Hematopoietic multipotent progenitor cell treated with erythropoietin and hydrocortisone succinate and interleukin-3 and kit ligand, for 6 days (in vitro differentiated cells): Measurements from ENCODE around the gene DNASE1L3.

Experiments used
- DNase-seq: peaks from one replicate; pipeline ENCODE4 v3.0.0-alpha.2; 2015

DNASE1L3 gene

GRCh38 chr3:58198804-58199203 lies 12.0 kb downstream of the DNASE1L3 start:
- no peak for DNase-seq

GRCh38 chr3:58198362-58198761 lies 12.4 kb downstream of the DNASE1L3 start:
- no peak for DNase-seq

GRCh38 chr3:58197588-58197987 lies 13.2 kb downstream of the DNASE1L3 start:
- DNase-seq: no peak

- DNase-seq: no peak
These were observed 16.9 kb downstream of the DNASE1L3 start for GRCh38 chr3:58193682-58194407.

- DNase-seq: no peak
These were observed 18.7 kb downstream of the DNASE1L3 start for GRCh38 chr3:58192069-58192468.

GRCh38 chr3:58191361-58191991 lies 19.3 kb downstream of the DNASE1L3 start:
- DNase-seq: no peak

- DNase-seq: no peak
These were observed 19.9 kb downstream of the DNASE1L3 start for GRCh38 chr3:58190882-58191281.

GRCh38 chr3:58190291-58190690 lies 20.5 kb downstream of the DNASE1L3 start:
- DNase-seq: no peak

GRCh38 chr3:58189691-58190090 lies 21.1 kb downstream of the DNASE1L3 start:
- no peak for DNase-seq

- DNase-seq: no peak
These were observed 21.8 kb downstream of the DNASE1L3 start for GRCh38 chr3:58188921-58189451.

- DNase-seq: no peak
These were observed 22.6 kb downstream of the DNASE1L3 start for GRCh38 chr3:58188173-58188564.

- DNase-seq: no peak
These were observed 25.8 kb downstream of the DNASE1L3 start for GRCh38 chr3:58184982-58185360.

- DNase-seq: no peak
These were observed 26.3 kb downstream of the DNASE1L3 start for GRCh38 chr3:58184309-58184981.

GRCh38 chr3:58183891-58184290 lies 26.9 kb downstream of the DNASE1L3 start:
- no peak for DNase-seq

- no peak for DNase-seq
These were observed 27.6 kb downstream of the DNASE1L3 start for GRCh38 chr3:58183221-58183620.

- no peak for DNase-seq
These were observed 29.7 kb downstream of the DNASE1L3 start for GRCh38 chr3:58180940-58181587.

- no peak for DNase-seq
These were observed 30.5 kb downstream of the DNASE1L3 start for GRCh38 chr3:58180099-58180880.

- DNase-seq: peak; percentile 14
These were observed 31.3 kb downstream of the DNASE1L3 start for GRCh38 chr3:58179235-58180098.

- DNase-seq: no peak
These were observed 32.1 kb downstream of the DNASE1L3 start for GRCh38 chr3:58178528-58179234.

- peak; percentile 90 for DNase-seq
These were observed 32.8 kb downstream of the DNASE1L3 start for GRCh38 chr3:58177747-58178527.
